T47D (cell line): Measurements from ENCODE around the gene CHST9.
A peak's percentile ranks its signal among the peaks of the same experiment; 100 is the strongest.
"Not testable (repeated sequence)": the region's sequence is repeated elsewhere in the genome, so short reads cannot be mapped to it uniquely, and the experiment has no call there.

Source experiments
- DNase-seq, 2 experiments: peaks; one replicate each; pipeline versions ENCODE4 v3.0.0 to v3.0.0-alpha.2; 2011 to 2012; ENCODE audit warnings: low read depth in 1 of 2, low spot score in 1 of 2
- JUND ChIP-seq: IDR thresholded peaks from 2 replicates; pipeline ENCODE4 v1.6.1; 2012; ENCODE audit warnings: low read depth
- in situ Hi-C: cut with HindIII; loops from 2 replicates; pipeline ENCODE4 v1.10.0; 2016; ENCODE audit warnings: low sequenced_read_pairs, low pct_unique_long_range_greater_than_20kb

CHST9 gene, protein sequence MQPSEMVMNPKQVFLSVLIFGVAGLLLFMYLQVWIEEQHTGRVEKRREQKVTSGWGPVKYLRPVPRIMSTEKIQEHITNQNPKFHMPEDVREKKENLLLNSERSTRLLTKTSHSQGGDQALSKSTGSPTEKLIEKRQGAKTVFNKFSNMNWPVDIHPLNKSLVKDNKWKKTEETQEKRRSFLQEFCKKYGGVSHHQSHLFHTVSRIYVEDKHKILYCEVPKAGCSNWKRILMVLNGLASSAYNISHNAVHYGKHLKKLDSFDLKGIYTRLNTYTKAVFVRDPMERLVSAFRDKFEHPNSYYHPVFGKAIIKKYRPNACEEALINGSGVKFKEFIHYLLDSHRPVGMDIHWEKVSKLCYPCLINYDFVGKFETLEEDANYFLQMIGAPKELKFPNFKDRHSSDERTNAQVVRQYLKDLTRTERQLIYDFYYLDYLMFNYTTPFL

DNA sequence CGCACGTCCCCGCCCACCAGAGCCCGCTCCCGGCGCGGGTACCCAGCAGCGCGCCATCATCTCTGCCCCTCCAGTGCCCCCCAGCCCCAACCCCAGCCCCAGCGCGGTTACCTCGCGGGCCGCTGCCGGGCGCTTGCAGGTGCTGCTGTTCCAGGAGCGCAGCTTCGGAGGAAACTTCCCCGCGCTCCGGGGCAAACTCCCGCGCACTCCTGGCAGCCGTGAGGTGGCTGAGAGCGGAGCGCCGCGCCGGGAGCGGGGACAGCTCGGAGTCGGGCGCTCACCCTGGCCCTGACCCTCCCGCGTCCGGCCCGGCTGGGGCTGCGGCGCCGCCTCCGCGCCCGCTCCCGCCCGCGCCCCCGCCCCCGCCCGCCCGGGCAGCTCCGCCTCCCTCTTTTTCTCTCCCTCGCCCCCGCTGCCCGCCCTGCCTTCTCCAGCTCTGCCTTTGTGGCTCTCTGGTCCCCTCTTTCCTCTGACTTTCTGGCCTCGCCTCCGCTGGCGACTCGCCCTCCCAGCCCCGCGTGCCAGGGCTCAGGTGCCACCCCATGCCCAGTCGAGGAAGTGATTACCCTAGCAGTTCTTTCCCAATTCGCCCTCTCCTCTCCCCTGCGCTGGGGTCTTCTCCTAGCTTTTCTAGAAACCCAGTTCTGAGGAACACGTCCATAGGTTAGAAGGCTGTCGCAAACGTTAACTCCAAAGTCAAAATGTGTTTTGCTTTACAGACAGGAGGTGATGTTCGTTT is at the start of gene CHST9:
TSS of gene CHST9 (minus strand) at position 284 of the 739 bp plus-strand sequence. CDS start 42,499 bp downstream, outside the sequence.
- peak; percentile 6 to 24 for DNase-seq
- in situ Hi-C loops: no loop called here
- no peak for TF ChIP-seq JUND

- DNase-seq, in situ Hi-C loops: not testable (repeated sequence)
Measured at GRCh38 chr18:27232355-27232754, 47.2 kb upstream of the CHST9 start.

- DNase-seq, in situ Hi-C loops: not testable (repeated sequence)
Measured at GRCh38 chr18:27231671-27232070, 46.6 kb upstream of the CHST9 start.

GRCh38 chr18:27231221-27231620 is 46.1 kb upstream of the CHST9 start:
- peak in 1 of 2 experiments; percentile 40 for DNase-seq

GRCh38 chr18:27227721-27228120 is 42.6 kb upstream of the CHST9 start:
- in situ Hi-C loops: no loop called here
- DNase-seq: no peak
- TF ChIP-seq JUND: no peak

More at GRCh38 chr18:27231221-27231620, 46.1 kb upstream of the CHST9 start:
- in situ Hi-C loops: not testable (repeated sequence)

- TF ChIP-seq JUND: no peak
- DNase-seq: no peak
- in situ Hi-C loops: no loop called here
Measured at GRCh38 chr18:27226556-27227075, 41.5 kb upstream of the CHST9 start.

- in situ Hi-C loops: no loop called here
- no peak for TF ChIP-seq JUND
- DNase-seq: no peak
Measured at GRCh38 chr18:27225947-27226481, 40.9 kb upstream of the CHST9 start.

- in situ Hi-C loops: no loop called here
- DNase-seq: peak in 1 of 2 experiments; percentile 13
- no peak for TF ChIP-seq JUND
Measured at GRCh38 chr18:27223526-27224291, 38.6 kb upstream of the CHST9 start.

GRCh38 chr18:27214831-27215230 is 29.7 kb upstream of the CHST9 start:
- no peak for TF ChIP-seq JUND
- in situ Hi-C loops: no loop called here
- no peak for DNase-seq

DNA sequence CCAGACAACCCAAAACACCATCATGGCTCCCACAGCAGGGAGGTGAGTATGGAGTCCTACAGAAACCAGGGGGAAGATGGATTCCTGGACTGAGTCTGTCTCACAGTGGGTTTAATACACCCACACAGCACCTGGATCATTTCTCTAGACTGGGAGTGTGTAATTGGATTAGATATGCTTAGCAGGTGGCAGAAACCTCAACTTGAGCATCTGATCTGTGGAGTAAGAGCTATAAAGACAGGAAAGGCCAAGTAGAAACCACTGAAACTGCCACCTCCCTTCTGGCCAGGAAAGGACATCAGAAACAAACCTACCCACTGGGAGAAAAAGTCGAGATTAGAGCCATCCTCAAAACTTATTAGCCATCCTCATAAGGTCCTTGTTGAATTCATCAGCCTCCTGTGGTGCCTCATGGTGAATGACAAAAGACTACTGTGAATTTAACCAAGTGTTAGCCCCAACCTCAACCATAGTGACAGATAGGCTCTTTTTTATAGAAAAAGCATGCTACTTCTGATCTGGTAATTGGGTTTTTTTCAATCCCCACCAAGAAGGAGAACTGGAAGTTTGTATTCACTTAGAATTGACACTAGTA is 28.1 kb upstream of the CHST9 start:
- in situ Hi-C loops: no loop called here
- DNase-seq: no peak

GRCh38 chr18:27211569-27211968 is 26.5 kb upstream of the CHST9 start:
- TF ChIP-seq JUND: no peak
- DNase-seq: no peak
- in situ Hi-C loops: no loop called here

More for the DNA sequence above, 28.1 kb upstream of the CHST9 start:
- no peak for TF ChIP-seq JUND

- no peak for DNase-seq
- TF ChIP-seq JUND: no peak
- in situ Hi-C loops: no loop called here
Measured at GRCh38 chr18:27206411-27206810, 21.3 kb upstream of the CHST9 start.
